Stimulated activated effector memory CD8-positive, alpha-beta T cell treated with anti-CD3 and anti-CD28 coated beads, Interleukin-12 subunit alpha, Interleukin-12 subunit beta, amount 100 ng/mL, for 72 hours (primary cell): Measurements from ENCODE around the gene CCDC6.
"Not testable (repeated sequence)": the region's sequence is repeated elsewhere in the genome, so short reads cannot be mapped to it uniquely, and the experiment has no call there.

Source experiments
- ATAC-seq: fragments of 150-1000 bp; cut with Tn5 transposase; 2 replicates; pipeline ENCODE4 v1.10.0; 2021
- DNase-seq, 2 donors: peaks; one replicate each; pipeline ENCODE4 v3.0.0; 2021 to 2022; ENCODE audit warnings: low spot score in 2 of 2
- H3K27ac Mint-ChIP-seq: one replicate; pipeline ENCODE4 v1.8.0; 2022; ENCODE audit warnings: mild to moderate bottlenecking, mixed read lengths
- H3K36me3 Mint-ChIP-seq: one replicate; pipeline ENCODE4 v1.8.0; 2022; ENCODE audit warnings: mild to moderate bottlenecking, mixed read lengths
- H3K4me1 Mint-ChIP-seq: one replicate; pipeline ENCODE4 v1.8.0; 2022; ENCODE audit warnings: mixed read lengths
- H3K4me3 Mint-ChIP-seq: one replicate; pipeline ENCODE4 v1.8.0; 2022; ENCODE audit warnings: mild to moderate bottlenecking, mixed read lengths
- H3K9me3 Mint-ChIP-seq: one replicate; pipeline ENCODE4 v1.8.0; 2022; ENCODE audit warnings: mixed read lengths

CCDC6 gene

DNA sequence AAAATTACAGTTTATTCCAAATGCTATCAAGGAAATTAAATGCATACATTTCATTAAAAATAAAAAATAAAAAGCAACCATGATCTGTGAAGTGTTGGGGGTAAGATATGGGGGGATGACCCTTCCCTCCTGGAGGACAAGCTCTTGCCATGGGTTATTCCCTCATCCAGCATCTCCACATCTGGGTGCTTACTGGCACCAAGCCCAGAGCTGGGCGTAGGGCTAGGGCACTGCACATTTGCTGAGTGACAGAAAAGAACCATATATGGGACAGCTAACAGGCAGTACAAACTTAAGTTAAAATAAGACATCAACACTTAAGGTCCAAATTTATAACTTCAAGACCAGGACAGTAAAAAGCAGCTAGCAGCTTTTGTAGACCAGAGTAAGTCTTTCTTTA lies 10.2 kb downstream of the CCDC6 start:
- no peak overlapping the region for H3K4me3 Mint-ChIP-seq
- ATAC-seq = no peak
- H3K9me3 Mint-ChIP-seq = no peaks in the 10 kb centered on the region
- peaks cover 42% of the 10 kb centered on the region for H3K36me3 Mint-ChIP-seq
- H3K27ac Mint-ChIP-seq = peak overlapping the region; percentile 37
- peaks cover 85% of the 10 kb centered on the region for H3K4me1 Mint-ChIP-seq
- no peak for DNase-seq

DNA sequence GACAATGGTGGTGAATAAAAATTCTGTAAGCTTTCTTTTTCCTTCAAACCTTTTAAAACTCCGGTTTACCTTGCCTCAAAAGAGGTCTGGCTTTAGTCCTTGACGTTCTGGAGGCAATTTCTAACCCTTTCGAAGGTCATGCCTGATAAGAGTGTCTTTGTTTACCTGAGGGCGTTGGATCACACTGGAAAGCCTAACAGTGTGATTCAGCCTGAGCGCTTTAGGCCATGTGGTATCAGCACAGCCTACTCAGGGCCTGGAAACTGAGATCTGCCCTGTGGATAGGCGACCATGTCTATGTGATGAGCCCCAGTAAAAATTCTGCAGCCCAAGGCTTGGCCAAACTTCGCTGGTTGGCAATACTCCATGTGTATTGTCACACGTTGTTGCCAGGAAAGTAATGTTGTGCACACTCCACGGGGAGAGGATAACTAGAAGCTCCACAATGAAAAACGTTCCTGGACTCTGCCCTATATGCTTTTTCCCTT lies 10.7 kb downstream of the CCDC6 start:
- Mint-ChIP-seq H3K4me1 (peaks cover 82% of the 10 kb centered on the region), H3K9me3 (no peaks in the 10 kb centered on the region), H3K27ac (no peak overlapping the region), H3K36me3 (peaks cover 42% of the 10 kb centered on the region), H3K4me3 (no peak overlapping the region)
- no peak for DNase-seq
- no peak for ATAC-seq

DNA sequence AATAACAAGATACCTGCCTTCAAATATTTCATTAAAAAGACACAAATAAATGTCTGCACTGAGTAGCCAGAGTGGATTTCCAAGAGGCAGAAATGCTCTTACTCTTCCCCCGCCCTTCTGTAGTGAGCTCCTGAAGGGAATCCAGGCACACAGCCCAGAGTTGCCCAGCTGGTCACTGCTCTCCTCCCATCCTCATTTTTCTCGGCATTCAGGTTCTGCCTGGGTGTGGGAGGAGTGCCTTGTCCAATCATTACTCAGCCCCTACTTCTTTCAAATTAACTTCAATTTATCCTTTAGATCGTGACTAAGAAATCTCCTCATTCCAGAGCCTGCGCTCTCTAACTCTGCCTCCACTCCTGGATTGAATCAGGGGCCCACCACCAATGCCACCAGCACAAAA lies 12.2 kb downstream of the CCDC6 start:
- no peak for DNase-seq
- H3K4me3 Mint-ChIP-seq = no peak overlapping the region
- no peaks in the 10 kb centered on the region for H3K9me3 Mint-ChIP-seq
- no peak for ATAC-seq
- H3K27ac Mint-ChIP-seq = peak overlapping the region; percentile 69
- H3K4me1 Mint-ChIP-seq = peaks cover 80% of the 10 kb centered on the region
- H3K36me3 Mint-ChIP-seq = peaks cover 40% of the 10 kb centered on the region

DNA sequence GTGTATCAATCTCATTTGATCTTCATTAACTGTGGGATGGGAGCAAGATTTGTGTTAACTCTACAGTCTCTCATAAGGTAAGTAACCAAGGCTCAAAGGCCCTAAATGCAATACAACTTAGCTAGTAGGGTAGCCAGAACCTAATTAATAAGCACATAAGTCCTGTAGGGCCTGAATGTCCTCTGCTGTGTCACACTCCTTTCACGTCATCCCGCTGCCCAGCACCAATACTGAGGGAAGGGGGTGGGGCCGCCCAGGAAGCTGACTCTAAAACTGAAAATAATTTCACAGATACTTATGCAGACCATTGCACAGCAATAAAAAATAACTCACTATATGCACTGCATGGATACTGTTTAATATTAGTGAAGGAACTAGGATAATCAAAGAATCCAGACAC lies 13.7 kb downstream of the CCDC6 start:
- peaks cover 39% of the 10 kb centered on the region for H3K36me3 Mint-ChIP-seq
- peak overlapping the region; percentile 40 for H3K27ac Mint-ChIP-seq
- peaks cover 80% of the 10 kb centered on the region for H3K4me1 Mint-ChIP-seq
- H3K4me3 Mint-ChIP-seq = no peak overlapping the region
- no peaks in the 10 kb centered on the region for H3K9me3 Mint-ChIP-seq
- DNase-seq = no peak
- peak; percentile 38 for ATAC-seq

DNA sequence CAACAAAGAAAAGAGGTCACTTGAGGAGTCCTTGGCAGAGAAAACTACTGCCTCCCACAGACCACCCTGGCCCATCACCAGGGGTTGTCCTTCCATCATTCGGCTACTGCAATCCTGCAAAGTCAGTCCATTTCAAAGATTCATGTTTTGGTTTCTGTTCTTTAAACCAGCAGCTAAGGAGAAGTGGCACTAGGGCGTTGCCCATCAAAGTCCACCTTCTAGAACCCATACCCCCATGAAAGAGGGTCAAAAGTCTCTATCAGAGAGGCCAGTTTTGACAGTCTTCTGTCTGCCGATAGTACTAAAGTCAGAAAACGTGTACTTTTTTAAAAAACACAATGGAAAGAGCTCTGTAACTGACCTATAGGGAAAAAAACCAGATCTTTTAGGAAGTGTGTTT lies 14.4 kb downstream of the CCDC6 start:
- H3K4me1 Mint-ChIP-seq = peaks cover 83% of the 10 kb centered on the region
- H3K27ac Mint-ChIP-seq = peak overlapping the region; percentile 45

DNA sequence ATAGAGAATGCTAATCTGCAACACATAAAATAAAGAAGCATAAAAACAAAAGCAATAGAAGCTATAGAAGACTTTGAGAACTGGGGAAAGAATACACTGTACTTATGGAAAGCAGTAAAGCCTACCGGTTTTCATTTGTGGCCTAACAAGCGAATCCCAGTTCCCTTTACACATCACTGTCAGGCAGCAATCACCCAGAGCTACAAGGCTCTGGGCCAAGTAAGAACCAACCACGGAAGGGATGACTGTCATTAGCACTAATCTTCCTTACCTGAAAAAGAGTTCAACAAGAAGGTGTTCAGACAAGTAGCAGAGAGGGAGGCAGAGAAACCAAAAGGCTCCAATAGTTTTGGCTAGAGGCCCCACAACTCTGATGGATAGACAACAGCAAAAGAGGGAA lies 15.0 kb downstream of the CCDC6 start:
- no peak overlapping the region for H3K4me3 Mint-ChIP-seq
- no peak overlapping the region for H3K27ac Mint-ChIP-seq
- ATAC-seq (no peak), DNase-seq (no peak)
- H3K4me1 Mint-ChIP-seq = peaks cover 84% of the 10 kb centered on the region
- H3K36me3 Mint-ChIP-seq = peaks cover 45% of the 10 kb centered on the region
- no peaks in the 10 kb centered on the region for H3K9me3 Mint-ChIP-seq

More for the DNA sequence above, 14.4 kb downstream of the CCDC6 start:
- DNase-seq = no peak
- Mint-ChIP-seq H3K36me3 (peaks cover 45% of the 10 kb centered on the region), H3K4me3 (no peak overlapping the region), H3K9me3 (no peaks in the 10 kb centered on the region)
- ATAC-seq = no peak

DNA sequence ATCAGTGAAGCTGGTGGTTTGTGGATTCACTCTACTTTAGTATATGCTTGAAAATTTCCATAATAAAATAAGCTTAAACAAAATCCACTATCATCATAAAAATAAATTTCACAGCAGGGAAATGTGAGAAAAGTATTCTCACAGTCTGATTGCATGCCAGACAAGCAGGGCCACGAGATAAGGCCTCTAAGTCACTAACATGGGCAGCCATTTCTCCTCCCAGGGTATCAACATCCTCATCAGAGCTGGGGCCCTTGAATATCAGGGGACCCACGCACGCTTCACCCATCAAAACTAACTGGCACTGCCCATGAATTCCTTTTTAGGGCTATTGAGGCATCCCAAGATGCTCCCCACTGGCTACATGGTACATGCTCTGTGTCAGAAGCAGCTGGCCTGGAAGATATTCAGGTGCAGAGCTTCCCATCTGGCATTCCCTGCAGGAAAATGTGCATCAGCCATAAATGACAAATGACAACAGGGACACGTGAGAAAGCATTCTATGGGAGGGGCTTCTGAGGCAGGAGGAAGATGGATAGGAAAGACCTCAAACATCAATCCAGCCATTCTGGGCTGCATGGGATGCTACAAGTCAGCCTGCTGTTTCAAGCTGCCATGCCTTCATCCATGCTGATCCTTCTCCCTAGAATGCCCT lies 17.4 kb downstream of the CCDC6 start:
- Mint-ChIP-seq H3K27ac (peak overlapping the region; percentile 74), H3K36me3 (peaks cover 49% of the 10 kb centered on the region), H3K4me1 (peaks cover 93% of the 10 kb centered on the region), H3K9me3 (no peaks in the 10 kb centered on the region), H3K4me3 (no peak overlapping the region)
- no peak for DNase-seq
- no peak for ATAC-seq

DNA sequence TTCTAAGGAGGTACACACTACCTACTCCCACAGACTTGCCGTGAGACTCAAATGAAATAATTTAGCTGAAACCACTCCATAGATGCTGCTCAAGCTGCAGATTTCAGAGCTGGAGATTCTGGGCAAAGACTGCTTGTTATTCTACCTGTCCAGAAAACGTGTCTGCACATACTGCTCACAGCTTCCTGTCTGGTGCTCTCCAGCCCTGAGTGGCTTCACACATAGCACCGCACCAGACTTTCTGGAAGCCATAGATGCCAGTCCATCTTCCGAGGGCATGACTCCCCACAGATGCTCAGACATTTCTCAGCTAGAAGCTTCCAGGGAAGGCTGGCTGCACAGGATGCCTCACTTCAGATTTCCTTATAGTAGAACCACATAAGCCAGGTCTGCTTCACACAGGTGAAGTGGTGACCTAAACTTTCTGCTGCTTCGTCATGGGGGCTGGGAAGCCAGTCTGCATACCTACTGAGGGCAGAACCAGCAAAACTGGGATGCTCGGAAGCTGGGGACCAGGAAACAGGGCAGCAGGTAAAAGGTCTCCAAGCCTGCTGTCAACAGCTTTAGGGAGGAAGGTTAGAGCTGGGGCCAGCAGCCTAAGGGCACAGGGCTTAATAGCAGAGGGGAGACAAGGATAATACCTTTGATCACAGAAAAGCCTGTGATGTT lies 18.2 kb downstream of the CCDC6 start:
- ATAC-seq (peak; percentile 57), DNase-seq (no peak)
- Mint-ChIP-seq H3K27ac (peak overlapping the region; percentile 74), H3K9me3 (no peaks in the 10 kb centered on the region), H3K4me1 (peaks cover 93% of the 10 kb centered on the region), H3K36me3 (peaks cover 49% of the 10 kb centered on the region), H3K4me3 (peak overlapping the region; percentile 60)

DNA sequence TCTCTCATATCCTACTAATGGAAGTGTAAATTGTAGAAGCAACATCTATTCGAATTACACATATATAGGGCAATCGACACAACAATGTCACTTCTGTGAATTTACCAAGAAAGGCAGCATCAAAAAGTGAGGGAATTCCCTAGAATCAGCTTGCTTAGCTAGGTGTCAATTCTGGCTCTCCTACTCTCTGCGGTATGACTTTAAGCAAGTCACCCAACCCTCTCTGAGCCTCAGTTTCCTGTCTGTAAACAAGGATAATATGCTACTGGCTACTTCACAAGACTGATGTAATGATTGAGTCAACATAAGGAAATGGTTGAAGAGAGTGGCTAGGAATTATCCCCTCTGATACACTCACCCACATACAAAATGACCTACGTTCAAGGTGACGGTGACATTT lies 19.4 kb downstream of the CCDC6 start:
- peak overlapping the region; percentile 74 for H3K27ac Mint-ChIP-seq
- H3K4me3 Mint-ChIP-seq = peak overlapping the region; percentile 60
- H3K36me3 Mint-ChIP-seq = peaks cover 49% of the 10 kb centered on the region
- H3K4me1 Mint-ChIP-seq = peaks cover 86% of the 10 kb centered on the region
- no peaks in the 10 kb centered on the region for H3K9me3 Mint-ChIP-seq
- DNase-seq (peak in 1 of 2 donors; percentile 60), ATAC-seq (peak; percentile 88)

DNA sequence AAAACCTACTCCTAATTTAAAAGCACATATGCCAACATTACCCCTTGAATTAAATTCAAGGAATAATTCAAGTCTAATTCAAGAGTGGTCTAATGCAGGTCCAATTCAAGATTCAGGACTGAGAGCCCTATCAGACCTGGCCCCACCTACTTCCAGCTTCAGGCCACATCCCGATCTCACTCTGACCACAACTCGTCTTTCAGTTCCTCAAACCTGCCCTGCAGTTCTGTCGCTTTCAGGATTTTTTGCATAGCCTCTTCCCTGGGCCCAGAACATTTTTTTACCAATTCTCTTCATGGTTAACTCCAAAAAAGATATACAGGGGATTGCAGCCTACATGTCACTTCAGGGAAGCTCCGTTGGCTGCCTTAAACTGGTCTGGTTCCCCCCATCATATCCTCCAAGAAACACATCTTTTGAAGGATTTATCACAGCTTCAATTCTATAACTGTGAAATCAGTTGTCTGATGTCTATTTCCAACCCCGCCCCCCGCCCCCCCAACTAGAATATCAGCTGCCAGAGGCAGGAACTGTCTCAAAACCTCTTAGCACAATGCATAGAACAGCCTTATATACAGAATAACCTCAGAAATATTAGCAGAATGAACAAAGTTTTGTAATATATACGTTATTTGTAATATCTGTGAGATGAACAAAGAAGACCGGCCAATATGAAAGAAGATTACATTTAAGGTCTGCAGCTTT lies 20.8 kb downstream of the CCDC6 start:
- Mint-ChIP-seq H3K27ac (peak overlapping the region; percentile 74), H3K36me3 (peaks cover 51% of the 10 kb centered on the region)

DNA sequence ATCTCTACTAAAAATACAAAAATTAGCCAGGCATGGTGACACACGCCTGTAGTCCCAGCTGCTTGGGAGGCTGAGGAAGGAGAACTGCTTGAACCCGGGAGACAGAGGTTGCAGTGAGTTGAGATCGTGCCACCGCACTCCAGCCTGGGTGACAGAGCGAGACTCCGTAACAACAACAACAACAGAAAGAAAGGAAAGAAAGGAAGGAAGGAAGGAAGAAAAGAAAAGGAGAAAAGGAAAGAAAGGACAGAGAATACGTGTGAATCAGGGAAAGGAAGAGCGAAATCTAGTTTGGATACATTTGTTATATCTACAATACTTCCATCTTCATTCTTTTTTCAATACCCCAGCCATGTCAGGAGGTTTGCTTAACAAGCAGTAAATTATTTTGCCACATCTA lies 21.5 kb downstream of the CCDC6 start:
- Mint-ChIP-seq H3K4me3 (peak overlapping the region; percentile 60), H3K4me1 (peaks cover 91% of the 10 kb centered on the region), H3K27ac (peak overlapping the region; percentile 74), H3K36me3 (peaks cover 50% of the 10 kb centered on the region)
- ATAC-seq, H3K9me3 Mint-ChIP-seq, DNase-seq: not testable (repeated sequence)

More for the DNA sequence above, 20.8 kb downstream of the CCDC6 start:
- peak overlapping the region; percentile 60 for H3K4me3 Mint-ChIP-seq
- H3K4me1 Mint-ChIP-seq = peaks cover 90% of the 10 kb centered on the region
- DNase-seq (peak in 1 of 2 donors; percentile 64), ATAC-seq (no peak)
- no peaks in the 10 kb centered on the region for H3K9me3 Mint-ChIP-seq

DNA sequence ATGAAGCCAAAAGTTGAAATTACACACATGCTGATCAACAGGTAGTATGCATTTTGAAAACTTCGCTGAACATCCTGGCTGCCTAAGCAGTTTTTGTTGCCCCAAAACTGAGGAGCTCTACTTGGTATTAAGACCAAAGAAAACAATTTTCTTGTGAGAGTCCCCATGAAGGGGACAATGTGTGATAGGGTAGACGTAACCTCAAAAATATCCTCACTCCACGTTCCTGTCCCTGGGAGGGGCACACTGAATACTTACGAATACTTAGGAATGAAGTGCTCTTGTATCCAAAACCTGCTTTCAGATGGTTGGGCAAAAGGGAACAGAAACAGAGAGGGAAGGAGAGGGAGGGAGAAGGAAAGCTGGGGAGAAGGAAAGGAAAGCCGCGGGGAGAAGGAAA lies 24.7 kb downstream of the CCDC6 start:
- H3K4me1 Mint-ChIP-seq = peaks cover 85% of the 10 kb centered on the region
- H3K9me3 Mint-ChIP-seq = no peaks in the 10 kb centered on the region
- H3K4me3 Mint-ChIP-seq = peak overlapping the region; percentile 59
- DNase-seq (peak in 1 of 2 donors; percentile 51), ATAC-seq (no peak)
- peak overlapping the region; percentile 84 for H3K27ac Mint-ChIP-seq
- peaks cover 32% of the 10 kb centered on the region for H3K36me3 Mint-ChIP-seq

DNA sequence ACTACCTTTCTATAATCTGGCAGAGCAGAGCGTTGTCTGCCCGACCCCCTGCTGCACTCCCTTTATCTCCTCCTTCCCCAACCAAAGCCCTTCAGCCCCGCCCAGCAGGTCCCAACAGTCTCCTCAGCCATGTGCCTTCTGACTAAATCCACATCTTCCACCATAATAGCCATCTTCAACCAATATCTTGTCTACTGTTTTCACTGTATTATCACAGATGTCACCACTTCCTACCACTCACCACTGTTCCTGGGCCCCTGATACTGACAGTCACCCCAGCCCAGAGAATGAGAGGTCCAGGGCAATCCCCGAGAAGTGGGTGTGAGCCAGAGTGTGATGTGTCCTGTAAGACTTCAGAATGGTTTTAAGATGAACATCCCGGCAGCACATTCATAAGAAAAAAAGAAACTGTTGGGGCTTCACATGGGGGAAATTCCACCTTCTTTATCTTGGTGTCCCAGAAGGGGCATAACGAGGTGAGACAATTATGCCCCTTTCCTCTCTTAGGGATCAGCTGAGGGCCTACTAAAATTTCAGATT lies 25.3 kb downstream of the CCDC6 start:
- H3K4me1 Mint-ChIP-seq = peaks cover 79% of the 10 kb centered on the region
- ATAC-seq (peak; percentile 95), DNase-seq (peak; percentile 62 to 91)
- H3K36me3 Mint-ChIP-seq = peaks cover 36% of the 10 kb centered on the region
- peak overlapping the region; percentile 84 for H3K27ac Mint-ChIP-seq
- peak overlapping the region; percentile 59 for H3K4me3 Mint-ChIP-seq
- H3K9me3 Mint-ChIP-seq = no peaks in the 10 kb centered on the region

DNA sequence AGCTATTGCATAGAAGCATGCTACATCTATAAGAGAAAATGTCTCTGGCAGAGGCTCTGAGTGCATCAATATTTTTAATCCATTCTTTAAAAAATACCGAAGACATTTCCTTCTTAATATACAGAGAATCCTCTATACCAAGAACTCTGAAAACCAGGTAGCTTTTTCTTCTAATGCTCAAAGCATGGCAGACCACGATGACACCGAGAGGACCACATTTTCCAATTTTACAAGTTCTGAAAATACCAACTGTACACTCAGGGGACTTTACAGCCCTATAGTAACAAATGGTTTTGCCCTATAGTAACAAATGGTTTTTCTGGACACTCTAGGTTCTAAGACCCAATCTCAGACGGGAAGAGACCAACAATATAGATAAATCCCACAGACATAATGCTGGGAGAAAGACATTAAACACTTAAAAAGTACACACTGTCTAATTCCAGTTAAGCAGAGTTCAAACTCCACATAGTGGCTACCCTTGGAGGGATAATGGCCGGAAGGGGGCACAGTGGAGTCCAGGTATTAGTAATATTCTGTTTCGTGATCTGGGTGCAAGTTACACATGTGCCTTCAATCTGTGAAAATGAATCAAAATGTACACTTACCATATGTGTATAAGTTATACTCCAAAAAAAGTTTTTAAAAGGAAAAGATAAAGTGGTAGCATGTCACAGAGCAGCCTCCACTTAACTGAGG lies 26.2 kb downstream of the CCDC6 start:
- ATAC-seq (no peak), DNase-seq (peak in 1 of 2 donors; percentile 67)
- Mint-ChIP-seq H3K36me3 (peaks cover 33% of the 10 kb centered on the region), H3K9me3 (no peaks in the 10 kb centered on the region), H3K4me1 (peaks cover 77% of the 10 kb centered on the region), H3K4me3 (peak overlapping the region; percentile 59), H3K27ac (peak overlapping the region; percentile 84)
